ENCODE results near the gene LRRC36.

DNA sequence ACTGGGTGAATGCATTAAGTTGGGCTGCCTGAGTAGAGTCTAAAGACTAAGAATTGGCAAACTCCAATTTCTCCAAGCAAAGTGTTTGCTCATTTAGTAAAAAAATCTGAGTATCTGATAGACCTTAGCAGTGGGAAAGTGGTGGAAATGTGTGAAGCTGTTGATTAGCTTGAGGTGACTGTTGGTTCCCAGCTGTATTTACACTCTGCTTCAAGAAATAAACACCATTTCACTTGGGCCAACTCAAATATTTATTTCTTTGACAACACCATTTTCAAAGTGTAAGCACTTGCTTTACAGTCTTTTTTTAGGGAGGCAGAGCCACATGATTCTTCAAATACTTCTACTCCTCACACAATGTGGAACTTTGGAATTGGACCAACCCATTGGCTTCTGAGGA, 8.8 kb upstream of the LRRC36 start:
- TF ChIP-seq, protein P1, sequence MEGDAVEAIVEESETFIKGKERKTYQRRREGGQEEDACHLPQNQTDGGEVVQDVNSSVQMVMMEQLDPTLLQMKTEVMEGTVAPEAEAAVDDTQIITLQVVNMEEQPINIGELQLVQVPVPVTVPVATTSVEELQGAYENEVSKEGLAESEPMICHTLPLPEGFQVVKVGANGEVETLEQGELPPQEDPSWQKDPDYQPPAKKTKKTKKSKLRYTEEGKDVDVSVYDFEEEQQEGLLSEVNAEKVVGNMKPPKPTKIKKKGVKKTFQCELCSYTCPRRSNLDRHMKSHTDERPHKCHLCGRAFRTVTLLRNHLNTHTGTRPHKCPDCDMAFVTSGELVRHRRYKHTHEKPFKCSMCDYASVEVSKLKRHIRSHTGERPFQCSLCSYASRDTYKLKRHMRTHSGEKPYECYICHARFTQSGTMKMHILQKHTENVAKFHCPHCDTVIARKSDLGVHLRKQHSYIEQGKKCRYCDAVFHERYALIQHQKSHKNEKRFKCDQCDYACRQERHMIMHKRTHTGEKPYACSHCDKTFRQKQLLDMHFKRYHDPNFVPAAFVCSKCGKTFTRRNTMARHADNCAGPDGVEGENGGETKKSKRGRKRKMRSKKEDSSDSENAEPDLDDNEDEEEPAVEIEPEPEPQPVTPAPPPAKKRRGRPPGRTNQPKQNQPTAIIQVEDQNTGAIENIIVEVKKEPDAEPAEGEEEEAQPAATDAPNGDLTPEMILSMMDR (optimal IDR thresholded peaks at IDR 0.05 in 1 of 3, IDR thresholded peaks at IDR 0.05 in 1 of 3, conservative IDR thresholded peaks at IDR 0.05 in 1 of 3; ENCODE audit: extremely low read depth in 1 of 3, insufficient read depth in 2 of 3, low read length in 3 of 3), result no peak
- no peak for TF ChIP-seq EZH2 (IDR thresholded peaks at IDR 0.05; ENCODE audit: low read length)

Data from keratinocyte (primary cell).